Osteoblast (primary cell): ENCODE results near the gene ELMO2. TPM values are rescaled to one million over a fixed set of nuclear protein-coding genes. Genes with fewer than 3 reads are reported as not detected.
A peak's percentile ranks its signal among the peaks of the same experiment; 100 is the strongest.

Experiments
- DNase-seq: peaks from one replicate; pipeline ENCODE4 v3.0.0; 2011; ENCODE audit warnings: low spot score, mixed read lengths; ENCODE audit not compliant: insufficient read length; ENCODE audit errors: missing footprints
- H2AFZ ChIP-seq: 2 replicates; pipeline ENCODE4 v1.6.0; 2011; ENCODE audit warnings: mild to moderate bottlenecking, low read length
- H3K27ac ChIP-seq: 2 replicates; pipeline ENCODE4 v1.5.1; 2011; ENCODE audit warnings: mild to moderate bottlenecking, low read depth, low read length, moderate library complexity
- H3K27me3 ChIP-seq: 2 replicates; pipeline ENCODE4 v1.6.0; 2012; ENCODE audit warnings: mild to moderate bottlenecking, control low read depth, inconsistent platforms, low read length, moderate library complexity; ENCODE audit not compliant: insufficient read depth
- H3K36me3 ChIP-seq: 2 replicates; pipeline ENCODE4 v1.5.1; 2011; ENCODE audit warnings: mild to moderate bottlenecking, low read length, control low read depth, moderate library complexity; ENCODE audit not compliant: insufficient read depth
- H3K4me1 ChIP-seq: 2 replicates; pipeline ENCODE4 v1.5.1; 2011; ENCODE audit warnings: mild to moderate bottlenecking, low read length, control low read depth, moderate library complexity; ENCODE audit not compliant: insufficient read depth
- H3K4me2 ChIP-seq: 2 replicates; pipeline ENCODE4 v1.6.0; 2011; ENCODE audit warnings: mild to moderate bottlenecking, low read length; ENCODE audit not compliant: insufficient read depth
- H3K4me3 ChIP-seq: fragments of 200-600 bp; sonication (generic); 3 replicates; pipeline ENCODE4 v1.5.1; 2012; ENCODE audit warnings: mild to moderate bottlenecking, low read length, inconsistent platforms; ENCODE audit not compliant: insufficient read depth
- H3K79me2 ChIP-seq: 2 replicates; pipeline ENCODE4 v1.6.0; 2012; ENCODE audit warnings: mild to moderate bottlenecking, low read length, control low read depth, inconsistent platforms; ENCODE audit not compliant: insufficient read depth
- H3K9me3 ChIP-seq: 2 replicates; pipeline ENCODE4 v1.5.1; 2011; ENCODE audit warnings: low read depth, low read length, control low read depth
- H4K20me1 ChIP-seq: 2 replicates; pipeline ENCODE4 v1.6.0; 2012; ENCODE audit warnings: mild to moderate bottlenecking, low read length, control low read depth; ENCODE audit not compliant: insufficient read depth
- CTCF ChIP-seq: IDR thresholded peaks from 2 replicates; pipeline ENCODE4 v1.5.1; 2011; ENCODE audit warnings: mild to moderate bottlenecking, low read depth, low read length, moderate library complexity; ENCODE audit errors: extremely low read depth
- total RNA-seq: library from RNA; depleted of rRNA; stranded (reverse); fragments of >200 nt; gene quantifications from 2 replicates; pipeline ENCODE4 v1.2.3, GENCODE V29; 2012

Gene ELMO2
- total RNA-seq, 1 donor = 46.7 TPM

GRCh38 chr20:46400828-46401477 is 5.5 kb downstream of the ELMO2 start:
- Histone ChIP-seq H3K4me2 (peak overlapping the region; percentile 80), H4K20me1 (peaks cover 14% of the 10 kb centered on the region), H3K36me3 (peaks cover 8% of the 10 kb centered on the region), H3K9me3 (no peaks in the 10 kb centered on the region), H3K4me1 (peaks cover 38% of the 10 kb centered on the region), H3K27me3 (no peaks in the 10 kb centered on the region), H3K27ac (peak overlapping the region; percentile 89), H3K4me3 (peak overlapping the region; percentile 58), H2AFZ (peak overlapping the region; percentile 51), H3K79me2 (peaks cover 76% of the 10 kb centered on the region)
- DNase-seq = peak; percentile 64
- TF ChIP-seq CTCF = no peak

- peaks cover 77% of the 10 kb centered on the region for H3K79me2 ChIP-seq
- peak overlapping the region; percentile 51 for H2AFZ ChIP-seq
- H3K4me2 ChIP-seq = peak overlapping the region; percentile 80
These were observed 6.2 kb downstream of the ELMO2 start for GRCh38 chr20:46400253-46400652.

GRCh38 chr20:46399401-46399800 is 7.0 kb downstream of the ELMO2 start:
- H4K20me1 ChIP-seq = peaks cover 18% of the 10 kb centered on the region

More at GRCh38 chr20:46400253-46400652, 6.2 kb downstream of the ELMO2 start:
- peaks cover 8% of the 10 kb centered on the region for H3K36me3 ChIP-seq
- H3K9me3 ChIP-seq = no peaks in the 10 kb centered on the region
- DNase-seq = peak; percentile 68
- H3K4me3 ChIP-seq = peak overlapping the region; percentile 58
- H4K20me1 ChIP-seq = peaks cover 19% of the 10 kb centered on the region
- no peak for TF ChIP-seq CTCF
- peak overlapping the region; percentile 89 for H3K27ac ChIP-seq
- no peaks in the 10 kb centered on the region for H3K27me3 ChIP-seq
- peaks cover 36% of the 10 kb centered on the region for H3K4me1 ChIP-seq

More at GRCh38 chr20:46399401-46399800, 7.0 kb downstream of the ELMO2 start:
- Histone ChIP-seq H3K4me1 (peaks cover 31% of the 10 kb centered on the region), H3K4me2 (no peak overlapping the region), H2AFZ (no peak overlapping the region), H3K4me3 (no peak overlapping the region), H3K27me3 (no peaks in the 10 kb centered on the region), H3K27ac (peak overlapping the region; percentile 89), H3K79me2 (peaks cover 79% of the 10 kb centered on the region), H3K9me3 (no peaks in the 10 kb centered on the region), H3K36me3 (peaks cover 8% of the 10 kb centered on the region)
- TF ChIP-seq CTCF = no peak
- DNase-seq = no peak
